ENCODE measurements around the gene KCNIP1.

KCNIP1 gene

DNA sequence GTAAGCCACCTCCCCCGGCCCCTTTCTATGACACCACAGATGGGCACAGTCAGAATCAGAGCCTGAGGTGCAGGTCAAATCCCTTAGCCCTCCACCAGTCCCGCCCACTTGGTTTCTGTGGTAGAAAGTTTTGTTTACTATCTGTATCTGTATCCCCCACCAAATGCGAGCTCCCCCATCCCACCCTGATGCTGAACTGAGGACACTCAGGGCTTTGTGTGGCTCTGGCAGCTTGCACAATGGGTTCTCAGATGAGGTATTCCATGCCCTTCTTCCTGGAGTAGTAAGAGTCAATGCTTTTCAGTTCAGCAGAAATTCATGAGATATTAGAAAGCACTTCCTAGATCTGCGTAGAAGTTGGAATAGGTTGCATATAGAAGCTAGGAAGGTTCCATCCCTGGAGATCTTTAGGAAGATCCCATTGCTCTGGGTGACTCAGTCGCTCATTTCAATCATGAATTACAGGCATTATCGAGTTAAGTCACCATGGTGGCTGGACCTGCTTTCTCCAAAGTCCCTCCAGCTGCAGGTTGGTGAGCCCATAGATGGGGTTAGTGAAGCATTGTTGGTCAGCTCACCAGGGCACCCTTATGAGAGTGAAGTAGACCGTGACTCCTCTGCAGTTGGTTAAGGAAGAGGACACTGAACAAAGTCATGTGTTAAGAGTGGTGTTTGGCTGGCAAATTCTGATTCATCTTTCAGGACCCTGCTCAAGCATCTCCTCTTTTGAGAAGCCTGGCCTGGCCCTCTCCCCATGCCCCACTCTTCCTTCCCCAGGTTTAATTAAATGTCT, 10.6 kb upstream of the KCNIP1 start:
- H3K4me1 Mint-ChIP-seq, result peaks cover 4% of the 10 kb centered on the region

DNA sequence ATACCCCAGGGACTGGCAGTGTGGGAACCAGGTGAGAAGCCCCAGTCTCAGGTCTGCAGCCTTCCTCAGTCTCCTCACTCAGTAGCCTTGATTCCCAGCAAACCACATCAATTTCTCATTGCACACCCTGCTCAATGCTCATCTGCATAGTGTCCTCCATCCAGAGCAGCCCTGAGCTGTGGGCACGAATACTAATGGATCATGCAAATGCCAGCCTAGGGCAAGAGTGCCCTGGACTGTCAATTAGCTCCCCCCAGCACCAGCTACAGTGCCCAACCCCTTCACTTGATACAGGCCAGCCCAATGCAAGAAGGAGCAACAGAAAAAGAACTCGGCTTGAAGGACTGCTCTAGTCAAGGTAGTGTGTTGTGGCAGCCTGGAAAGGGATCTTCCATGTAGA, 9.8 kb upstream of the KCNIP1 start:
- Mint-ChIP-seq H3K4me1 (no peaks in the 10 kb centered on the region), H3K27ac (no peak overlapping the region), H3K9me3 (no peaks in the 10 kb centered on the region), H3K36me3 (no peaks in the 10 kb centered on the region), H3K4me3 (no peak overlapping the region)
- ATAC-seq, result no peak
- no peak for DNase-seq (ENCODE audit: low spot score in 2 of 2)

More for the DNA sequence above, 10.6 kb upstream of the KCNIP1 start:
- H3K9me3 Mint-ChIP-seq, result no peaks in the 10 kb centered on the region
- H3K27ac Mint-ChIP-seq, result no peak overlapping the region
- H3K4me3 Mint-ChIP-seq, result no peak overlapping the region
- no peaks in the 10 kb centered on the region for H3K36me3 Mint-ChIP-seq
- DNase-seq (ENCODE audit: low spot score in 2 of 2) (no peak), ATAC-seq (no peak)

DNA sequence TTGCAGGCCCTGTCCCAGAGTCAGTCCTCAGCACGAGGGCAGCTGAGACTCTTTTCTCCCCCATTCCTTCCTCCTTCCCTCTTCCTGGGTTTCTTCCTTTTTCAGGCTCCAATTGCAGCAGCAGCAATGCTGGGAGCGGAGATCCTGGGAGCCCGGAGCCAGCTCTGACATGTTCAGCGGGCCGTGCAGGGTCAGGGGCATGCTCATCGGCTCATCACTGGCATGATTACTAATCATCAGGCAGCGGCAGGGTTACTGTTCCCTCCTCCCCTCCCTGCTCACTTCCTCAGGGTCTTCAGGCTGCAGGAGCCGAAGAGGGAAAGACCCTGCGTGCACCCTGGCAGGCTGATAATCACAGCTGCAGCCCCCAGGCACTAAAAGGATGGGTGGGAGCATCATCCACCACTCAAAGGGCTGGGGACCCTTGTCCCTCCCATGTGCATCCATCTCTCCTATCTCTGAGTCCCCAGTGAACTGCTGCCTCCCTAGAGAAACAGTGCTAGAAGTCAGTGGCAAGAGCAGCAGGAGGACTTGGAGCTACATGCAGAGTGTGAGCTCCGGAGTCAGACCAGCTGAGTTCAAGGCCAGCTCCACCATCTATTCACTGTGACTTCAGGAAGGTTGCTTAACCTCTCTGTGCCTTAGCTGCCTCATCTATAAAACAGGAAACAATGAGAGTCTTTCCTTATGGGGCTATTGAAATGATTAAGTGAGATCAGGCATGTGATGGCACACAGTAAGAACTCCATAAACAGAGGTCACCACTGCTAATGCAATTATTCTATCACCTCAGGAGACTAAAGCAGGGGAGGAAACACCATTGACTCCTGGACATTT, 7.8 kb upstream of the KCNIP1 start:
- Mint-ChIP-seq H3K27ac (no peak overlapping the region), H3K4me1 (no peaks in the 10 kb centered on the region), H3K36me3 (no peaks in the 10 kb centered on the region), H3K9me3 (no peaks in the 10 kb centered on the region), H3K4me3 (no peak overlapping the region)
- DNase-seq (ENCODE audit: low spot score in 2 of 2), result no peak
- ATAC-seq, result no peak

DNA sequence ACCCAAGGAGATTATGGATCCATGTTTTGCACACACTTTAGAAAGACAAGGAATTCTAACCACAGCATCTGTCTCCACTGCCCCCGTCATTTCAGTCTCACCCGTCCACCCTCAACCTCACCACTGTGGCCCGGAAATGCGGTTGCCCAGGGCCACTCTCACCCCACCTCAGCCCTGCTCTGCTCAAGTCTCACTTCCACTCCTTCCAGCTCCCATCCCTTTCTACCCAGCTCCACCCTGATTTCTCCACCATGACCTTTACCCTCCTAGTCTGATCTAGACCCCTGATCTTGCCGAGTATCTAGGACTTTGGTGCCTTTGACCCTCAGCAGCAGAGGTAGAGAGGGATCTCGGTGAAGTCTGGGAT, 7.2 kb upstream of the KCNIP1 start:
- Mint-ChIP-seq H3K36me3 (no peaks in the 10 kb centered on the region), H3K4me1 (no peaks in the 10 kb centered on the region), H3K4me3 (no peak overlapping the region), H3K27ac (no peak overlapping the region), H3K9me3 (no peaks in the 10 kb centered on the region)
- DNase-seq (ENCODE audit: low spot score in 2 of 2) (no peak), ATAC-seq (no peak)

DNA sequence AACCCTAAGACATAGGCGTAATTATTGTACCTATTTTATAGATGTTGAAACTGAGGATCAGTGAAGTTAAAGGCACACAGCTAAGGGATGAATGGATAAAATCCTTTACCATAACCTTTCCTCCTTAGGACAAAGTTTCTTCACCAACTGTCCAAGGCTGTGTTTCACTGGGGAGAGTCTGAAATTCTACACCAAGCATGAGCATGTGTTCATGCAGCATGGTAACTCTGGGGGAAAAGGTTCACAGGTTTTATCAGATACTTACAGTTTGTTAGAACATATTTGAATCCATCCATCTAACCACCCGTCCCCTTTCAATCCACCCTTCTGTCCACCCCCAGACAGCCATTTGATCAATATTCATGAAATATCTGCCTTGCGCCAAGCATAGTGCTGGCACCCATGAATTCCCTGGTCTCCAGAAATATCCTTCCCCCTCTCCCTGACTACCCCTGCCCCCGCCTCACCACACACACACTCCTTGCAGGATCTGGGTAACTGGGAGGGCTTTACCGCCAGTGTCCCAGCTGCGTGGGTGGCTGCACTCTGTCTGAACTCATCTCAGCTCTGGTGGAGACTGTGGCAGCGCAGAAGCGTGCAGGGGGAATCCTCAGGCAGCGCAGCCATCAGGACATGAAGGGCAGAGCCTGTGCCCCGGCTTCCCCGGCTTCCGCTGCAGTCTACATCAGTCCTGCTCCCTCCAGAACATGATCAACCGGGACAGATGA, 6.3 kb upstream of the KCNIP1 start:
- no peaks in the 10 kb centered on the region for H3K9me3 Mint-ChIP-seq
- H3K4me3 Mint-ChIP-seq, result no peak overlapping the region
- no peak for ATAC-seq
- no peaks in the 10 kb centered on the region for H3K4me1 Mint-ChIP-seq
- DNase-seq (ENCODE audit: low spot score in 2 of 2), result no peak
- H3K27ac Mint-ChIP-seq, result no peak overlapping the region
- H3K36me3 Mint-ChIP-seq, result no peaks in the 10 kb centered on the region

DNA sequence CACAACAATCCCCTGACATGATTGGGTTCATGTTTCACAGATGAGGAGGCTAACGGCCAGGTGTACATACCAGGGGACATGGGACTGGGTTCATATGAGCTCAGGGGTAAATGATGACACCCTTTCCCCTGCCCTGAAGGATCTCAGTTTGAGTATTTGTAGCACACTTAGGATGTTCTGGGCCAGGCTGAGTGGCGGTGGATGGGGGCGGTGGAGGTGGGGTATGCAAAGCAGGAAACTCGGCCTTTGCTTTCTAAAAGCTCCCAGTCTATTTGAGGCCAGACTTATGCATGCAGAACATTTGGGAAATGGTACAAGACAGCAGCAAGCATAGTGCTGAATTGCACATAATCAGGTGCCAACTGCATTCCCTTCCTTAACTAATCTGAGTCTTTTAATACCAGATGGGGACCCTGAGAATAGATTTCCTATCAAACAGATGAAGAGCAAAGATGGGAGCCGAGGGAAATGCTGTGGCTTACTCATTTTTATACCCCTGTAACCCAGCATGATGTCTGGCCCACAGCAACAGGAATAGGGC, 4.9 kb upstream of the KCNIP1 start:
- Mint-ChIP-seq H3K9me3 (no peaks in the 10 kb centered on the region), H3K4me3 (no peak overlapping the region)
- no peak for ATAC-seq

DNA sequence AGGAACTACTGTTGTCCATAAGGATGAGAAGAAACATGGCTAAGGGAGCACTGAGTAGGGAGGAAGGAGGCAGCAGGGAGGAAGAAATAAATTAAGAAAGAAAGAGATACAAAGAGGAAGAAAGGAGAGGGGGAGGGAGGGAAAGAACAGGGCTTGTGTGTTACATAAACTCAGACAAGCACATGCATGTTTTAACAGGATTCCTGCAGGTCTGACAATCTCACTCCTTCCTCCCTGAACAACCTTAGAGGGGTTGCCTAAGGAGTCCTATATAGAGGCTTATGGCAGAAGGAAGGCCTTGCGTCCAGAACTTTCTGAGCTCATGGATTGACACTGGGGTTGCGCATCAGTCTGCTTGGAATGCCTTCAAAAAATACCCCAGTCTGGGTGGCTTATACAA, 4.2 kb upstream of the KCNIP1 start:
- Mint-ChIP-seq H3K9me3 (no peaks in the 10 kb centered on the region), H3K4me3 (no peak overlapping the region)
- ATAC-seq, result no peak

More for the DNA sequence above, 4.9 kb upstream of the KCNIP1 start:
- no peak for DNase-seq (ENCODE audit: low spot score in 2 of 2)
- Mint-ChIP-seq H3K4me1 (no peaks in the 10 kb centered on the region), H3K27ac (no peak overlapping the region), H3K36me3 (no peaks in the 10 kb centered on the region)

DNA sequence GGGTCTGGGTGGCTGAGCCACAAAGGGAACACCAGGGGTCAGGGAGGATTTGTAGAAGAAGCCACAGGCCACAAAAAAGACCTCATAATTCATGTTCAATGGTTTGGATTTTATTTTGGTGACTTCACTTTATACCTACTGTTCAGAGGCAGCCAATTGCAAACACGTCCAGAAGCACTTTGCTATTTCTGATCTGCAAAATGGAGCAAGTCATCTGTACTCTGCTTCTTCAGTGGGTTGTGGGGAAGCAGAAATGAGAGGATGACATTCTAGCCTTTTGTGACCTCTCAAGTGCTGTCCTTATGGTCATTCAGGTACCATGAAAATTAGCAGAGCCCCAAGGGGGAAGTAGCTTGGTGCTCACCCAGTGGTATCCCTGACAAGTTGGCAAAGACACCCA, 2.5 kb upstream of the KCNIP1 start:
- H3K4me1 Mint-ChIP-seq, result no peaks in the 10 kb centered on the region
- no peak for ATAC-seq
- DNase-seq (ENCODE audit: low spot score in 2 of 2), result no peak
- H3K9me3 Mint-ChIP-seq, result no peaks in the 10 kb centered on the region
- no peak overlapping the region for H3K4me3 Mint-ChIP-seq
- no peak overlapping the region for H3K27ac Mint-ChIP-seq
- no peaks in the 10 kb centered on the region for H3K36me3 Mint-ChIP-seq

More for the DNA sequence above, 4.2 kb upstream of the KCNIP1 start:
- Mint-ChIP-seq H3K4me1 (no peaks in the 10 kb centered on the region), H3K36me3 (no peaks in the 10 kb centered on the region), H3K27ac (no peak overlapping the region)
- DNase-seq (ENCODE audit: low spot score in 2 of 2), result no peak

DNA sequence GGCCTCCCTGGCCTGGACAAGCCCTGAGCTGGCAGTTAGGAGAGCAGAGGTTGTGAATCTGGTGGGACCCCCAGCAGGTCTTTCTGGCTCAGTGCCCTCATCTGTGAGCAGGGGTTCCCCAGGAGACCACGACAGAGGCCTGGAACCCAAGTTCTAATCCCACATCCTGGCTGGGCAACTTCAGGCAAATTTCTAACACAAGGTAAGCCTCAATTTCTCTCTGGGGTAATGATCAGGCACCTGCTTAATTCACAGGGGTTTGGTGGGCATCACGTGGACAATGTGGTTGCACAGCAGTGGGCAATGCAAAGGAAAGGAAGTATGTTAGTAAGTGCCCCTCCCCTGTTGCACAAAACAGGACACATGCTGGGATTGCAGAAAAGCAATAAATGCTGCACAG, 1.9 kb upstream of the KCNIP1 start:
- no peak overlapping the region for H3K27ac Mint-ChIP-seq
- H3K4me1 Mint-ChIP-seq, result no peaks in the 10 kb centered on the region
- DNase-seq (ENCODE audit: low spot score in 2 of 2) (no peak), ATAC-seq (no peak)
- H3K4me3 Mint-ChIP-seq, result no peak overlapping the region
- no peaks in the 10 kb centered on the region for H3K36me3 Mint-ChIP-seq
- no peaks in the 10 kb centered on the region for H3K9me3 Mint-ChIP-seq

DNA sequence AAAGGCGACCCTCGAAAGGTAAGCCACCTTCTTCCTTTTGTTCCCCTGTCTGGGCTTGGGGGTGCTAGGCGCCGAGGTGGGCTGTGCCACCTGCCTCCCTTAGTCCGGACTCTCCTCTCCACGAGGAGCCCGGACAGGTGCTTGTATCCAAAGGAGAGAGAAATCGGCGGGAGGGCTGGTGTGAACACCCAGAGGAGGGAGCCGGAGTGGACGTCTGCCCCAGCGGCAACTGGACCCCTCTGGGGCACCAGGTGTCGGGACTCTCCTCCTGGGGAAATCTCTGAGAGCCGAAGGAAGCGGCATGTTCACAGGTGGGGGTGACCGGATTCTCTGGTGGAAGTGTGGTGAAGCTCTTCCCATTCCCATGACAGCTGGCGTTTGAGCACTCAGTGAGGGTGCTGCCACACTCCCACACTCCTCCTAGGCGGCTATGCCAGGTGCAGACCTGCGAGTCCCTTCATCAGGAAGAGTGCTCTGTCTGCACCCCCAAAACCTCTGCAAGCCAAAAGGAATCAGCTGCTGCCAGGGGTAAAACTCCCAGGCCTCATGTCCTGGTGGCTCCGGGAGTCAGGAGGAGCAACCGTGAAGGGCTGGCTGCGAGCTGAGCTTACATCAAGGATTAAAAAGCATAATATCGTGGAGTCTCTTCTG, 921 bp downstream of the KCNIP1 start:
- ATAC-seq (no peak), DNase-seq (ENCODE audit: low spot score in 2 of 2) (no peak)
- Mint-ChIP-seq H3K27ac (no peak overlapping the region), H3K4me1 (no peaks in the 10 kb centered on the region), H3K9me3 (no peaks in the 10 kb centered on the region), H3K36me3 (no peaks in the 10 kb centered on the region), H3K4me3 (no peak overlapping the region)

DNA sequence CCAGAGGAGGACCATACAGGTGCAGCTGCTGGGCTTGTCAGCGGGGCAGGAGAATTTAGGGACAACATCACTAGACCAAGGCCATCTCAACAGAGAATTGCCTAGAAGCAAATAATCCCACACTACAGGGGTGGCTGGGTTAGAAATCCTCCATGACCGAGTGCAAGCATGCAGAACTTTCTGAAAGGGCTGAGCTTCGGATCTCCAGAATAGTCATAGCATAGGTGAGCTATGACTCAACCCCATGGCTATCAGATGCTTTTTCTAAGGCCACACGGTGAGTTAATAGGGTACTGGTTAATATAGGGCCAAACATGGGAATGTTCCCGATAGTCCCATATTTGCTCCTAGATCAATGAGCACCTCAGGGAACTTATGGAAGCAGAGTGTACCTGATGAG, 4.2 kb downstream of the KCNIP1 start:
- Mint-ChIP-seq H3K9me3 (no peaks in the 10 kb centered on the region), H3K27ac (no peak overlapping the region), H3K4me1 (no peaks in the 10 kb centered on the region), H3K4me3 (no peak overlapping the region), H3K36me3 (no peaks in the 10 kb centered on the region)
- DNase-seq (ENCODE audit: low spot score in 2 of 2) (no peak), ATAC-seq (peak; percentile 31)

DNA sequence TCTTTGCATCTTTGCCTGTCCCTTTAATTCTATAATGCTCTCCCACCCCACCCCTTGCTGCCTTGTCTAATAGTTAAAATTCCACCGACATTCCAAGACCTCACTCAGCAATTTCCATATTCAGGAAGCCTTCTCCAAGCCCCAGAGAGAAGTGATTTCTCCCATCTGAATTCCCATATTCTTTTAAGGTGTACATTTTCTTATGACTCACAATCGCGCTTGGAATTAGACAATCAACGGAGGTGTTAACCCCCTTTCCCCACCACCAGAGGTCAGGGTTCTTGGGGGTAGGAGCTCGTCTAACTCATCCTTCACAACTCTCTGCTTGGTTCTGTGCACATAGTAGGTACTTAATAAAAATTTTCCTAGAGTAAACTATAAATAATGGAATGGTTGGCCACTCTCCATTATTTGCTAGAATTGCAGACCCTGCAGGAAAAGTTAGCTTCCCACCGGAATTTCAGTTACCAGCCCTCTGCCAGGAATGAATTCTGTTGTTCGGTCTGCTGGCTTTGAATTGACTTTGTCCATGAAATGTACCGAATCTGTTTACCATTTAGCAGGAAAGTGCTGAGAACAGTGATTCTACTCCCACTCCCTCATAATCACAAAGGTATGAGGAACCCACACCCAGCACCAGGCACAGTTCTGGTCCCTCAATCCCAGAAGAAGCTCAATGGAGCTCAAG, 5.0 kb downstream of the KCNIP1 start:
- ATAC-seq (no peak), DNase-seq (ENCODE audit: low spot score in 2 of 2) (no peak)
- Mint-ChIP-seq H3K4me3 (no peak overlapping the region), H3K4me1 (no peaks in the 10 kb centered on the region), H3K36me3 (no peaks in the 10 kb centered on the region), H3K27ac (no peak overlapping the region), H3K9me3 (no peaks in the 10 kb centered on the region)

DNA sequence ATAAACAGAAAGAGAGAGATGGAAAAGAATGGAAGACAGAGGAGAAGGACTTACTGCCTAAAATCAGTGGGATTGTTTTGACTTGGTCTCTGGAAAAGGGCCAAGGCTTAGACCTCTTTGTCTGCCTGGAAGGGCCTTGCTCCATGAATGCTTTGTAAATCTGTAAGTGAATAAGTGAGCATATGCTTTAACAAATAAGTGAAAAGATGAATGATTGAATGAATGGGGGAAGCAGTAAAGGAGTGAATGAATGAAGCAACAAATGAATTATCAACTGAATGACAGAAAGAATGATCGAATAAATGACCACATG, 5.5 kb downstream of the KCNIP1 start:
- no peaks in the 10 kb centered on the region for H3K9me3 Mint-ChIP-seq
- H3K4me1 Mint-ChIP-seq, result no peaks in the 10 kb centered on the region

DNA sequence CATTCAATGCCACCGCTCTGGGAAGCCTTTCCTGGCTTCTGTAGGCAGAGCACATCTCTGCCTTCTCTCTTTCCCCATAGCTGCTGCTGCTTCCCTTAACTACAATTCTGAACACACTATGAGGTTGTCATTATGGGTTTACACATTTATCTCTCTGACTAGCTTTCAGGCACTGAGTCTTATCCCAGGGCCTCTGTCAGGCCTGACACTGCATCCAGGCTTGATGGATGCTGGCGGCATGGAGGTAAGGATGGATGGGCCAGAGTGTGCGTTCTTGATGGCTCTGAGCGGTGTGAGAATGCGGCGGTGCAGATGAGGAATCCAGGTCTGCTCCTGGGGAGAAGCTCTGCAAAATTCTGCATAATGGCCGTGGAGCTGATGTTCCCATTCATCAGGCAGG, 6.3 kb downstream of the KCNIP1 start:
- Mint-ChIP-seq H3K4me3 (no peak overlapping the region), H3K4me1 (no peaks in the 10 kb centered on the region), H3K36me3 (no peaks in the 10 kb centered on the region), H3K9me3 (no peaks in the 10 kb centered on the region), H3K27ac (no peak overlapping the region)
- ATAC-seq (no peak), DNase-seq (ENCODE audit: low spot score in 2 of 2) (no peak)

More for the DNA sequence above, 5.5 kb downstream of the KCNIP1 start:
- H3K4me3 Mint-ChIP-seq, result no peak overlapping the region
- no peak overlapping the region for H3K27ac Mint-ChIP-seq
- DNase-seq (ENCODE audit: low spot score in 2 of 2) (no peak), ATAC-seq (no peak)
- H3K36me3 Mint-ChIP-seq, result no peaks in the 10 kb centered on the region

DNA sequence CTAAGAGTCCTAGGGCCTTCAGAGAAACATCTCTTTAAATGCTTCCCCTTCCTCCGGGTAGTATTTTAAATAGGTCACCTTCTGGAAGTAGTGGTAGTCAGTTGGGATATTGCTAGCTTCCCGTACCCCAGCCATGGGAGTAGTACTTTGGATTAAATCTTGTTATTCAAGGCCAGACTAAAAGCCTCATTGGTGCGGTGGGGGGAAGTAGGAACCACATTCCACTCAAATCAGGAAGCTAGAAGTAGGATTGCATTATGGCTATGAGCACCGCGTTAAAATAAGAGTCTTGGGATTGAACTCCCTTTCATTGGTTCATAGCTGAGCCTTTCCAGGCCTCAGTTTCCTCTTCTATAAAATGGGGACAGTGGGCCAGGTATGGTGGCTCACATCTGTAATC, 6.7 kb downstream of the KCNIP1 start:
- Mint-ChIP-seq H3K4me3 (no peak overlapping the region), H3K27ac (no peak overlapping the region), H3K36me3 (no peaks in the 10 kb centered on the region), H3K9me3 (no peaks in the 10 kb centered on the region), H3K4me1 (no peaks in the 10 kb centered on the region)
- no peak for ATAC-seq
- DNase-seq (ENCODE audit: low spot score in 2 of 2), result no peak

All from stimulated activated effector memory CD8-positive, alpha-beta T cell treated with anti-CD3 and anti-CD28 coated beads, Interleukin-12 subunit alpha, Interleukin-12 subunit beta, amount 100 ng/mL, for 72 hours (primary cell).